HK-2 (cell line): ENCODE results near the gene FHIT.

Source experiments
- DNase-seq: peaks from one replicate; pipeline ENCODE4 v3.0.0-alpha.2; 2018; ENCODE audit not compliant: unreplicated experiment

FHIT gene

GRCh38 chr3:60107275-60107674 lies 1144.0 kb downstream of the FHIT start:
- no peak for DNase-seq

- DNase-seq = no peak
Observed at GRCh38 chr3:60102154-60102553, 1149.1 kb downstream of the FHIT start.

- DNase-seq = no peak
Observed at GRCh38 chr3:60101621-60102020, 1149.6 kb downstream of the FHIT start.

GRCh38 chr3:60096403-60096802 lies 1154.8 kb downstream of the FHIT start:
- DNase-seq = no peak

GRCh38 chr3:60095930-60096329 lies 1155.3 kb downstream of the FHIT start:
- DNase-seq = no peak

GRCh38 chr3:60095516-60095915 lies 1155.7 kb downstream of the FHIT start:
- DNase-seq = no peak

- no peak for DNase-seq
Observed at GRCh38 chr3:60094392-60094947, 1156.8 kb downstream of the FHIT start.

- DNase-seq = no peak
Observed at GRCh38 chr3:60090548-60090947, 1160.7 kb downstream of the FHIT start.

- no peak for DNase-seq
Observed at GRCh38 chr3:60086811-60087210, 1164.4 kb downstream of the FHIT start.

- no peak for DNase-seq
Observed at GRCh38 chr3:60085649-60086048, 1165.6 kb downstream of the FHIT start.

- no peak for DNase-seq
Observed at GRCh38 chr3:60081381-60082095, 1169.7 kb downstream of the FHIT start.

GRCh38 chr3:60080648-60081047 lies 1170.6 kb downstream of the FHIT start:
- DNase-seq = no peak

- DNase-seq = no peak
Observed at GRCh38 chr3:60079076-60079475, 1172.2 kb downstream of the FHIT start.

GRCh38 chr3:60076331-60076730 lies 1174.9 kb downstream of the FHIT start:
- DNase-seq = no peak

- no peak for DNase-seq
Observed at GRCh38 chr3:60073942-60074341, 1177.3 kb downstream of the FHIT start.

GRCh38 chr3:60073228-60073627 lies 1178.0 kb downstream of the FHIT start:
- no peak for DNase-seq

- DNase-seq = no peak
Observed at GRCh38 chr3:60070366-60070765, 1180.9 kb downstream of the FHIT start.

- DNase-seq = no peak
Observed at GRCh38 chr3:60065227-60065868, 1185.9 kb downstream of the FHIT start.

- DNase-seq = no peak
Observed at GRCh38 chr3:60064210-60065178, 1186.8 kb downstream of the FHIT start.

- no peak for DNase-seq
Observed at GRCh38 chr3:60056404-60056803, 1194.8 kb downstream of the FHIT start.

- DNase-seq = no peak
Observed at GRCh38 chr3:60055765-60056164, 1195.5 kb downstream of the FHIT start.
